SK-N-SH (cell line): Measurements from ENCODE around the gene CDH13. TPM values are rescaled to one million over a fixed set of nuclear protein-coding genes. Genes with fewer than 3 reads are reported as not detected.

Source experiments
- CTCF ChIA-PET: fragments of 300-600, 350-600 bp; formaldehyde crosslinking; extraction: SDS; loops from one replicate; lab custom pipeline; 2021; lab: Yijun Ruan, JAX
- POLR2A ChIA-PET: fragments of 350-600 bp; sonication (Branson Sonifier 250); formaldehyde crosslinking; extraction: SDS; loops from one replicate; lab custom pipeline; 2020; ENCODE audit warnings: antibody characterized with exemption, inconsistent platforms; lab: Yijun Ruan, JAX
- DNase-seq: peaks from one replicate; pipeline ENCODE4 v3.0.0; 2012
- H2AFZ ChIP-seq: fragments of 200-600 bp; sonication (generic); 2 replicates; pipeline ENCODE4 v1.8.1; 2016; ENCODE audit warnings: antibody characterized with exemption, mild to moderate bottlenecking, low read depth
- H3F3A ChIP-seq: fragments of 200-600 bp; sonication (generic); replicated peaks from 2 replicates; pipeline ENCODE3; 2016; ENCODE audit warnings: antibody characterized with exemption, mild to moderate bottlenecking; ENCODE audit not compliant: insufficient read depth
- H3K27ac ChIP-seq, 2 experiments: fragments of 200-500 bp in 1 of 2; fragments of 200-600 bp in 1 of 2; sonication (Bioruptor generic) in 1 of 2; sonication (generic), shearing (Covaris generic) in 1 of 2; 2 replicates each; pipeline versions ENCODE4 v1.5.1 to v1.6.1; 2014 to 2016; ENCODE audit warnings: low read depth in 2 of 2, inconsistent platforms in 1 of 2, low read length in 1 of 2, mild to moderate bottlenecking in 1 of 2, mixed read lengths in 1 of 2
- H3K27me3 ChIP-seq: fragments of 200-600 bp; sonication (generic), shearing (Covaris generic); 2 replicates; pipeline ENCODE4 v1.6.1; 2016; ENCODE audit warnings: mixed run types; ENCODE audit not compliant: insufficient read depth
- H3K36me3 ChIP-seq, 2 experiments: fragments of 200-500 bp in 1 of 2; fragments of 200-600 bp in 1 of 2; sonication (Bioruptor generic) in 1 of 2; sonication (generic) in 1 of 2; replicated peaks in 1 of 2; 2 replicates each; pipeline versions ENCODE3 to v1.5.1; 2014 to 2016; ENCODE audit warnings: low read length in 1 of 2, mild to moderate bottlenecking in 1 of 2; ENCODE audit not compliant: insufficient read depth in 2 of 2, control insufficient read depth in 1 of 2
- H3K4me1 ChIP-seq, 2 experiments: fragments of 200-500 bp in 1 of 2; fragments of 200-600 bp in 1 of 2; sonication (Bioruptor generic) in 1 of 2; sonication (generic), shearing (Covaris generic) in 1 of 2; 2 replicates each; pipeline versions ENCODE4 v1.5.1 to v1.6.1; 2014 to 2016; ENCODE audit warnings: low read depth in 1 of 2, low read length in 1 of 2, mixed run types in 1 of 2; ENCODE audit not compliant: insufficient read depth in 2 of 2, control insufficient read depth in 1 of 2
- H3K4me2 ChIP-seq: fragments of 200-600 bp; sonication (generic), shearing (Covaris generic); 2 replicates; pipeline ENCODE4 v1.6.1; 2017; ENCODE audit warnings: mixed run types
- H3K4me3 ChIP-seq, 2 experiments: fragments of 200-500 bp in 1 of 2; fragments of 200-600 bp in 1 of 2; sonication (Bioruptor generic) in 1 of 2; sonication (generic), shearing (Covaris generic) in 1 of 2; 2 replicates each; pipeline versions ENCODE4 v1.5.1 to v1.8.1; 2014 to 2016; ENCODE audit warnings: low read depth in 2 of 2, inconsistent platforms in 1 of 2, low read length in 1 of 2, mild to moderate bottlenecking in 1 of 2, mixed read lengths in 1 of 2, moderate library complexity in 1 of 2
- H3K79me2 ChIP-seq: fragments of 200-600 bp; sonication (generic); 2 replicates; pipeline ENCODE4 v1.8.1; 2017; ENCODE audit warnings: mild to moderate bottlenecking; ENCODE audit not compliant: insufficient read depth
- H3K9ac ChIP-seq: fragments of 200-600 bp; sonication (generic); 2 replicates; pipeline ENCODE4 v1.6.1; 2017; ENCODE audit warnings: mixed run types
- H3K9me2 ChIP-seq: fragments of 200-600 bp; sonication (generic); 2 replicates; pipeline ENCODE4 v1.6.1; 2017; ENCODE audit warnings: mixed run types
- H3K9me3 ChIP-seq: fragments of 200-600 bp; sonication (generic); 2 replicates; pipeline ENCODE4 v1.6.1; 2017; ENCODE audit warnings: mixed run types, mild to moderate bottlenecking, moderate library complexity
- H4K20me1 ChIP-seq: fragments of 200-600 bp; sonication (generic); 2 replicates; pipeline ENCODE4 v1.6.1; 2017; ENCODE audit warnings: mild to moderate bottlenecking, mixed run types; ENCODE audit not compliant: insufficient read depth
- CHD2 ChIP-seq: fragments of 150-350 bp; IDR thresholded peaks from 2 replicates; pipeline ENCODE4 v1.6.1; 2018; ENCODE audit warnings: low read length; ENCODE audit not compliant: partially characterized antibody
- ELF1 ChIP-seq: IDR thresholded peaks from 2 replicates; pipeline ENCODE4 v1.4.0; 2012
- EP300 ChIP-seq, 2 experiments: IDR thresholded peaks; 2 replicates each; pipeline versions ENCODE4 v1.4.0 to v1.6.1; 2012; ENCODE audit warnings: borderline replicate concordance in 1 of 2, low read depth in 1 of 2, low read length in 1 of 2
- FOSL2 ChIP-seq: IDR thresholded peaks from 2 replicates; pipeline ENCODE4 v1.4.0; 2012; ENCODE audit warnings: low read depth, mild to moderate bottlenecking, moderate library complexity, borderline replicate concordance
- FOXJ3 ChIP-seq: sonication (generic); formaldehyde crosslinking; IDR thresholded peaks from 2 replicates; pipeline ENCODE4 v1.5.1; 2020; ENCODE audit warnings: mild to moderate bottlenecking, missing genetic modification reagents
- FOXM1 ChIP-seq: IDR thresholded peaks from 2 replicates; pipeline ENCODE4 v1.4.0; 2012; ENCODE audit warnings: low read depth, mild to moderate bottlenecking
- GABPA ChIP-seq: IDR thresholded peaks from 2 replicates; pipeline ENCODE4 v1.4.0; 2012; ENCODE audit warnings: low read depth, mild to moderate bottlenecking
- GATA2 ChIP-seq: sonication (generic); formaldehyde crosslinking; IDR thresholded peaks from 2 replicates; pipeline ENCODE4 v1.5.0; 2020; ENCODE audit warnings: mild to moderate bottlenecking, missing genetic modification reagents
- MEF2A ChIP-seq: IDR thresholded peaks from 2 replicates; pipeline ENCODE4 v1.4.0; 2012; ENCODE audit warnings: low read depth, borderline replicate concordance
- NFIC ChIP-seq: IDR thresholded peaks from 2 replicates; pipeline ENCODE4 v1.4.0; 2012; ENCODE audit warnings: borderline replicate concordance
- PBX3 ChIP-seq: IDR thresholded peaks from 2 replicates; pipeline ENCODE4; 2012
- RAD21 ChIP-seq: IDR thresholded peaks from 2 replicates; pipeline ENCODE4 v1.6.1; 2012; ENCODE audit warnings: mild to moderate bottlenecking, low read length
- RCOR1 ChIP-seq: fragments of 150-350 bp; IDR thresholded peaks from 2 replicates; pipeline ENCODE4 v1.6.1; 2017; ENCODE audit warnings: antibody characterized with exemption, low read length
- RFX5 ChIP-seq: IDR thresholded peaks from 2 replicates; pipeline ENCODE4 v1.6.1; 2012; ENCODE audit warnings: mild to moderate bottlenecking, improper control_type of control experiment, low read length
- RXRA ChIP-seq: IDR thresholded peaks from 2 replicates; pipeline ENCODE4 v1.4.0; 2012; ENCODE audit warnings: low read depth, mild to moderate bottlenecking, borderline replicate concordance
- SIN3A ChIP-seq: IDR thresholded peaks from 2 replicates; pipeline ENCODE4 v1.6.1; 2012; ENCODE audit warnings: low read depth, mild to moderate bottlenecking, low read length, moderate library complexity, borderline replicate concordance
- SMC3 ChIP-seq: IDR thresholded peaks from 2 replicates; pipeline ENCODE4 v1.6.1; 2012; ENCODE audit warnings: low read depth, low read length, improper control_type of control experiment
- TAF1 ChIP-seq: IDR thresholded peaks from 2 replicates; pipeline ENCODE4 v1.6.1; 2012; ENCODE audit warnings: low read depth, mild to moderate bottlenecking, low read length, moderate library complexity, borderline replicate concordance
- TCF12 ChIP-seq: IDR thresholded peaks from 2 replicates; pipeline ENCODE4 v1.4.0; 2012
- TEAD4 ChIP-seq: IDR thresholded peaks from 2 replicates; pipeline ENCODE4 v1.4.0; 2012; ENCODE audit warnings: mild to moderate bottlenecking, borderline replicate concordance; ENCODE audit not compliant: insufficient read depth
- USF2 ChIP-seq: fragments of 150-350 bp; IDR thresholded peaks from 2 replicates; pipeline ENCODE4 v1.6.1; 2017; ENCODE audit warnings: antibody characterized with exemption, low read length, low read depth, borderline replicate concordance
- YY1 ChIP-seq: IDR thresholded peaks from 2 replicates; pipeline ENCODE4 v1.4.0; 2012; ENCODE audit warnings: low read depth, mild to moderate bottlenecking
- WGBS: methylation state at CpG from one replicate; pipeline ENCODE4 v1.1.6; 2017; ENCODE audit warnings: low lambda C conversion rate; 5-methylcytosine and 5-hydroxymethylcytosine counted together
- polyA plus RNA-seq, 3 experiments: library from polyadenylated mRNA; depleted of rRNA; stranded (reverse); fragments of >200 nt; gene quantifications; 2 replicates each; pipeline ENCODE4 v1.2.3, GENCODE V29; 2012

Gene CDH13
- polyA plus RNA-seq, 1 of the 3 experiments (the other 2 are of a cell fraction) = 93.0 TPM

- TF ChIP-seq CHD2 = no peak
- no peak for TF ChIP-seq RCOR1
- TF ChIP-seq TCF12 = no peak
- no peak for TF ChIP-seq FOXM1
Measured at GRCh38 chr16:83481589-83481988, 854.8 kb downstream of the CDH13 start (continued).

- no peak overlapping the region for H3K4me3 ChIP-seq
- H2AFZ ChIP-seq = no peak overlapping the region
- H3K27me3 ChIP-seq = no peaks in the 10 kb centered on the region
- no peaks in the 10 kb centered on the region for H4K20me1 ChIP-seq
- ChIA-PET CTCF (no interaction called here), POLR2A (no interaction called here)
- no peaks in the 10 kb centered on the region for H3K79me2 ChIP-seq
- no peaks in the 10 kb centered on the region for H3K9me3 ChIP-seq
- no peak for DNase-seq
- no peak overlapping the region for H3K4me2 ChIP-seq
- TF ChIP-seq SIN3A (no peak), RXRA (no peak), ELF1 (no peak), MEF2A (no peak)
- H3K36me3 ChIP-seq = no peaks in the 10 kb centered on the region
- H3F3A ChIP-seq = no peaks in the 10 kb centered on the region
- no peaks in the 10 kb centered on the region for H3K4me1 ChIP-seq
- H3K9ac ChIP-seq = no peak overlapping the region
- H3K9me2 ChIP-seq = no peaks in the 10 kb centered on the region
- WGBS = 11% methylated on average over 9 of the region's 9 CpGs
- no peak overlapping the region for H3K27ac ChIP-seq
Measured at GRCh38 chr16:83482545-83483162, 855.9 kb downstream of the CDH13 start.

- H3K9me2 ChIP-seq = no peaks in the 10 kb centered on the region
- H3K4me1 ChIP-seq = no peaks in the 10 kb centered on the region
- no peak overlapping the region for H3K9ac ChIP-seq
- H3K9me3 ChIP-seq = no peaks in the 10 kb centered on the region
- H3K4me2 ChIP-seq = no peak overlapping the region
- POLR2A ChIA-PET = no interaction called here
- no peak overlapping the region for H3K4me3 ChIP-seq
- no peak overlapping the region for H2AFZ ChIP-seq
- H3K79me2 ChIP-seq = no peaks in the 10 kb centered on the region
- DNase-seq = no peak
- H3K27me3 ChIP-seq = no peaks in the 10 kb centered on the region
- no peak for TF ChIP-seq YY1
- no peak for TF ChIP-seq SMC3
- no peak for TF ChIP-seq RFX5
- TF ChIP-seq RCOR1 = no peak
- no peak for TF ChIP-seq RXRA
- no peak for TF ChIP-seq GATA2
- TF ChIP-seq TEAD4 = no peak
- no peak for TF ChIP-seq FOSL2
- no peak for TF ChIP-seq CHD2
- no peak for TF ChIP-seq TAF1
- no peak for TF ChIP-seq FOXJ3 (CRISPR knock-in tag)
- TF ChIP-seq FOXM1 = no peak
- no peak for TF ChIP-seq USF2
- no peak for TF ChIP-seq RAD21
- TF ChIP-seq TCF12 = no peak
- no peak for TF ChIP-seq EP300 (IDR thresholded peaks at IDR 0.05; ENCODE audit: borderline replicate concordance in 1 of 2, low read depth in 1 of 2, low read length in 1 of 2)
- no peak for TF ChIP-seq GABPA
- TF ChIP-seq PBX3 = no peak
- no peak for TF ChIP-seq NFIC
- TF ChIP-seq, all 33 proteins: peak for 0
- Histone ChIP-seq H4K20me1 (no peaks in the 10 kb centered on the region), H3F3A (no peaks in the 10 kb centered on the region), H3K36me3 (peaks cover 0 to 1% of the 10 kb centered on the region in 2 experiments), H3K27ac (no peak overlapping the region)
- 20% methylated on average over 2 of the region's 2 CpGs for WGBS
- CTCF ChIA-PET = no interaction called here
Measured at GRCh38 chr16:83490073-83490472, 863.3 kb downstream of the CDH13 start.
